HG02938 (cell line): ENCODE data around the gene PSMB3.
"Not testable (repeated sequence)": the region's sequence is repeated elsewhere in the genome, so short reads cannot be mapped to it uniquely, and the experiment has no call there.

Experiments used
- ATAC-seq: cut with Tn5 transposase; IDR thresholded peaks from one replicate; pipeline ENCODE4 v1.9.1; 2021; ENCODE audit warnings: mild to moderate bottlenecking, moderate library complexity; ENCODE audit not compliant: unreplicated experiment

Gene PSMB3

DNA sequence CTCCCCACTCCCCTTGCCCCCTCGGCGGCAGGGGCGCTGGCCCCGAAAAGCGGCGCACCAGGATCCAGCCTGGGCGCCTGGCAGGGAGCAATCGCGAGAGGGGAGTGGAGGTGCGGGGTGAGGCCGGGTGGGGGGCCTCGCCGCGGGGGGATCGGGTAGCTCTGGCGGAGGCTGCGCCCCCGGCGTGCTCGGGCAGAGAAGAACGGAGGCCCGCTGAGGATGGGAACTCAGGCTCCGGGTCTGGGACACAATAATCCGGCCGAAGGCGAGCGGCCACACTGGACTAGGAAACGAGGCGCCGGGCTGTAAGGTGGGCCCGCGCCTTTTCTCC, 3.7 kb upstream of the PSMB3 start:
- no peak for ATAC-seq

DNA sequence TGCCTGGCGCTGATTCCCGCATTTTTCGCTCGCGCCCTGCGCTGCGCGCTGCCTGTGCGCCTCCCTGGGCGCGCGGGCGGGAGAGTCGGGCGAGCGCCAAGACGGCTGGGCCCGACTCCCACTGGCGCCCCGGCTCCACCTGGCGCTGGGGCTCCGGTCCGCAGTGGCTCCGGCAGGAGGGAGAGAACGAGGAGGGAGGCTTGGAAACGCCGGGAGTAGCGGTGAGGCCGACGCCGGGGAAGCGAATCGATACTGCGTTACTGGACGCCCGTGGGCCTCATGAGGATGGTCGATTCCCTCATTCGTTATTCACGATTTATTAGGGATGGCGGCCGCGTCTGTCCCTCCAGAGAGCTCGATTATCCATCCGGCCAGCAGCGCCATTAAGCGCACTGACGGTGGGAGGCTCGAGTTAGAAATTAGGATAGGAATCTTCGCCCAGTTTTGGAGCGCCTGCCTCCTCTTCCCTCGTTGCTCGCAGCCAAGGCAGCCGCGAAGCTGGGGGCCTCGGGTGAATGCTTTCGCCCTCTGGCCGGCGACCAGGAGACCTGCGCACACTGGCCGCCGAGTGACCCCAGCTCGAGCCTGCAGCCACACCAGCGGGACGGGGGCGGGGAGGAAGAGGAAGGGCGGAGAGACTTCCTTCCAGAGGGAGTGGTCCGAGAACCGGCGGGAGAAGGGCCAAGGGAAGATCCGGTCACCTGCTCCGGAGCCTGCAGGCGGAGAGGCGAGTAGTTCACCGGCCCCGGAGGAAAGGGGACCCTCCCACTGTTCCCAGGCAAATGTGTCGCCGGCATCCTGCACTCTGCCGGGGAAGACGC, 3.1 kb upstream of the PSMB3 start:
- no peak for ATAC-seq

GRCh38 chr17:38750044-38750311, 2.6 kb upstream of the PSMB3 start:
- ATAC-seq: no peak

DNA sequence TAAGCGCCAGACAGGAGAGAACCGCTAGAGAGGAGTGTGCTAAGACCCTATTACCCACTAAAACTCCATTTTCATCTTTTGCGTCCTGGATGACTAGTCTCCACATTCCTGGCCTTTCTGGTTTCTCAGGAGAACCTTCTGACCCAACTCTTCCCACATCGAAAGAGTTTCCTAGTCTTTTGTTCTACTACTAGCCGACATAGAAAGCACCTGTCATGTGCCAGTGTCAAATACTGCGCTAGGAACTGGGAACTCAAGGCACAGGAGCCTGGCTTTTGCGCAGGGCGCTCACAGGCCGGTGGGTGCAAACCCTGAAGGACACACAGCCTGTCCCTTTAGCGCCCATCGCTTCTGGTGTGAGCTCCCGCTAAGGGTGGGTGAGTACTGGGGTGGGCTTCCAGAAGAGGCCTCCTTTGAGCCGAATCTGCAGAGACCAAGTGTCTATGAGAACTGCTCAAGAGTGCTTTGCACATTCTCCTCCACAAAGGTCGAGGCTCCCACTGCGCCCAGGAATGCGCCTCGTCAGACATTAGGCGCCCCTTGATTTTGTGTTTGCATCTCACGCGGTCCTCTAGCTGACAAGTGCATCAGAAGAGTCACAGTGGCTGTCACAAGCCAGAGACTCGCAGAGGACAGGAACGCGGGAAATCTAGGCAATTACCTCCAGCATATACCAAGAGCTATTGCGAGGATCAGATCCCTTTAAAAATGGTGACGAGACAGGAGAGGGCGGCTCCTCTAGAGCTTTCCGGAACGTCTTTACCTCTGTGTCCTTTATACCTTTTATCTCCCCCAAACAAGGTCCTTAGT, 2.0 kb upstream of the PSMB3 start:
- ATAC-seq: no peak

DNA sequence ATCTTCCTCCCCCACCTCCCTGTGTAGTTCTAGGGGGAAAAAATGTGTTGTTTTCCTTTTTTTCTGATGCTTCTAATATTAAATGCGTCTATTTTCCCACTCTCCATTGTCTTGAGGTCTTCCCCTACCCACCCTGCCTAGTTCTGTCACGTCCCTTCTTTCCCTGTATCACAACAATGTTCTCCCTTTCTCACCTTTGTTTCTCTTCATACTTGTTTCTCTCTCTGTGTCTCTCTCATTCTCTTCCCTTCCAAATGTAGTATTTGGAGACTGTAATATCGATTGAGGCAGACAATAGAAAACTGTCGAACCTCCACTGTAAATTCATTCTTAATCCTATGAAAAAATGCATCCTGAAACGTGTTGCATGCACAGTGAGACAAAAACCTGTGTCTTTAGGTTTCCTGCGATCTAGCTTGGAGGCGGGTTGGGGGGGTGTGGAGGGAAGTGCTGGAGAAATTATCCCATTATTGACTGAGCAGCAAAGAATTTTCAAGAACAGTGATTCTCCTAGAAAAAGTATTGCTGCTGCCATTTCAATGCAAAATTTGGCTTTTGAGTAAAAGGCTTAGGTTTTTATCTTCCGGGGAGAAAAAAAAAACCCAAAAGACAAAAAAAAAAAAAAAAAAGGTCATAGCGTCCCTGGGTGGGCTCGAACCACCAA, 1.3 kb upstream of the PSMB3 start:
- no peak for ATAC-seq

GRCh38 chr17:38751808-38752307, 683 bp upstream of the PSMB3 start:
- no peak for ATAC-seq

GRCh38 chr17:38753071-38753506, 548 bp downstream of the PSMB3 start:
- ATAC-seq: no peak

GRCh38 chr17:38761612-38762011, 9.1 kb downstream of the PSMB3 start:
- ATAC-seq: no peak

DNA sequence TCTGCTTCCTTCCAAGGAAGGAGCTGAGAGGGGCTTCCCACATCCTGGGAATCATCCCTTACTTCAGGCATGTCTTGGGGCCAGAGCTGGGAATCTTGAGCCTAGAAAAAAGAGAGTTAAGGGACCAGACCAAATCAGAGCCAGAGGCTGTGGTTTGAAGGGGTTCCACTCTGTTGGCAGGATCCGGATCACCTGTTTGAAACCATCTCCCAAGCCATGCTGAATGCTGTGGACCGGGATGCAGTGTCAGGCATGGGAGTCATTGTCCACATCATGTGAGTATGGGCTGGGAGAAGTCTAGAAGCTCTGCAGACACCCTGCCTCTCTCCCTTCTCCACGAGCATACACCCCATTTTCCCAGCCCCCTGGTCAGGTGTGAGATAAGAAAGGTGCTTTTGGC, 9.7 kb downstream of the PSMB3 start:
- no peak for ATAC-seq

GRCh38 chr17:38766341-38766740, 13.8 kb downstream of the PSMB3 start:
- no peak for ATAC-seq

GRCh38 chr17:38768417-38768816, 15.9 kb downstream of the PSMB3 start:
- no peak for ATAC-seq

- ATAC-seq: no peak
Measured at GRCh38 chr17:38773258-38773657, 20.7 kb downstream of the PSMB3 start.

DNA sequence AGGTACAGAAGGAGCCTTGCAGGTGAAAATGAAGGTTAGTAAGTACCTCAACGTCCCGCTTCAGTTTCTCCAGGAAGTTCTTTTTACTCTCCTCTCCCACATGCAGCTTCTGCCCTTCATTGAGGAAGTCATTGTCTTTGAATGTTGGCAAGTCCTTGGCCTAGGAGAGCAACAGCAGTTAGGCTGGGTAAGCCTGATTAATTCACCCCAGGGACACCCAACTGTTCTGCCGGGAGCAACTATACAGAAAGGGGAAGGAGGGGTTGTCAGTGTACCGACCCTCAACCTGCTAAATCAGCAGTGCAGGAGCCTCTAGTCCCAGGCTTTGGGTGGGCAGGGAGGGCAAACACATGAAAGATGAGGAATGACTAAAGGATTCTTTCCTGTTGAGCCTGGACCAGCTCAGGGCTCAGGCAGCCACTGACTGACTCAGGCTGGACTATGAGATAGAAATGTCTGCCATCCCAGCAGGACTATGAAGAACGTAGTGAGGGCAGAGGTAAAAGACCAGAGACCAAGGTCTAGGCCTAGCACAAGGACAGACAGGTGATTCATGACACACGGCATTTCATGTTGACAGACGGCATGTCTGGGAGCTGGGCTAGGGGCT, 25.2 kb downstream of the PSMB3 start:
- ATAC-seq: no peak

DNA sequence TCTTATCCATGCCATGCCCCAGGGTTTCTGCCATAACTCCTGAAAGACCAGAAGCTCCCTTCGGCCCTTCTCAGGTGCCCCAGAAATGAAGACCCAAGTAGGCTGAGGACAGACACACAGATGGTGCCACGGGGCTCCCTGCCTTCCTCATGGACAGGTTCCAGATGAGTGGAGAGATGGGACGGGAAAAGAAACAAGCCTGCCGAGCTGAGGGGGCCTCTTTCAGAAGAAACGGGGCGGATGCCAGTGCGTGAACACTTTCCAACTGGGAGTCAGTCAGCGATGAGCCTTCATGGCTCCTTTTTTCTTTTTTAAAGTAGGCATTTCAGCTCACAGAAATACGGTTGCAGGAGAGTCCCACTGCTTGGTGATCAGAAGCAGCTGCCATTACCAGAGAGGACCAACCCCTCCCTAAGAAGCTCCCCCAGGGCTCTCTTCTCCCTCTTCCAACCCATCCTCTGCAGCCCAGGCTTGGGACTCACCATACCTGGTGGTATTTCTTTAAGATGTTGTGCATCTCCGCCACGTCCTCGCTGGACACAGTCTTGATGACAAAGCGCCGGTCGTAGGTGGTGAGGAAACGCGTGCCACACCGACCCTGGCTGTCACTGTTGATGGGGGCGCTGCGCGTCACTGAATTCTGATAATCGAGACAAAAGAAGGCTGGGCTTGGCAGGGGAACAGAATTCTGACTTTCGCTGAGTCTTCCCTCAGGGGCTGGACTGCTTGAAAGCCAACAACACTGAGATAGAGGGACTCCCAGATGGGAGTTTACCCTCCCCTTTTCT, 27.6 kb downstream of the PSMB3 start:
- no peak for ATAC-seq

DNA sequence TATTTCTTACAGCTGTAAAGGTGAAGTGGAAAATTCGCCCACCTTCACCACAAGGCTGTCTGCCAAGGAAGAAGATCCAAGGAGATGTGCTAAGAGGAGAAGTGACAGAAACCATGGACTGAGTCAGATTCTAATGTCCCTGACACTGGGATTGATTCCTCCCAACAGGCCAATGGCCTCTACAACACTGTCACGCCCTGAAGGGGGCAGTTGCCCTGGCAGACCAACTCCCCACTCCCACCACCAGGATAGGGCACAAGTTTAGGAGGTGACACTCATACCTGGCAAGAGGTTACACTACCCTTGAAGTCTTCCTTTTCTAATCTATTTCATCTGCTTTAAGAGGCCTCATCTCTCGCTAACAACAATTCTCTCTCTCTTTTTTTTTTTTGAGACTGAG, 30.7 kb downstream of the PSMB3 start:
- no peak for ATAC-seq

- no peak for ATAC-seq
Measured at GRCh38 chr17:38786372-38786771, 33.8 kb downstream of the PSMB3 start.

- not testable (repeated sequence) for ATAC-seq
Measured at GRCh38 chr17:38787999-38788398, 35.5 kb downstream of the PSMB3 start.

DNA sequence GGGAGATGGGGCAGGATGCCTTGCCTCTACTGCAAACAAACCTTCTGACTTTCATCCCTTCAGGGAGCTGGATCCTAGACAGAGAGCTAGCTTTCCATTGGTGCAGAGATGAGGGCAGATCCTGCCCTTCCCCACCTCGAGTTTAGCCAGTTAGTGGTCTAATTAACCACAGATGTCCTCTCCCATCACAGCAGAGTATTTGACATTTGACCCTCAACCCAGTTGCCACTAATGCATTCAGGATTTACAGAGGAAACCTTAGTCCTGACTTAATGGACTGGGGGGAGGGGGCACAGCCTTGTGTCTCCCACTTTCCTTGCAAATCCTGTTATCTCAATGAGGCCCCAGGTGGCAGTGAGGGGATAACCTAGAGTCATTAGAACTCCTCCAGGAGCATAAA, 36.6 kb downstream of the PSMB3 start:
- no peak for ATAC-seq

GRCh38 chr17:38790148-38790707, 37.7 kb downstream of the PSMB3 start:
- not testable (repeated sequence) for ATAC-seq

DNA sequence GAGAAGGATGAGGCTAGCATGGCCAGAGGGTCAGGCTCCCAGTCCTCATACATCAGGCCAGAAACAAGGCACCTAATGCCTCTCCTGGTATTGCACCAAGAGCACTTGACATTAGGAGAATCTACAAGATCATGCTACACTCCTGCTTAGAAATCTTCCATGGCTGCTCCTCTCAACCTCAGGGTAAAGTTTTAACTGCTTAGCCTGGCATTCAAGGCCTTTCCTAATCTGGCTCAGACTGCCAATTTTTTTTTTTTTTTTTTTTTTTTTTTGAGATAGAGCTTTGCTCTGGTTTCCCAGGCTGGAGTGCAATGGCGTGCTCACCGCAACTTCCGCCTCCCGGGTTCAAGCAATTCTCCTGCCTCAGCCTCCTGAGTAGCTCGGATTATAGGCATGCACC, 38.6 kb downstream of the PSMB3 start:
- ATAC-seq: no peak
